Hair follicle dermal papilla cell (primary cell): ENCODE measurements around the gene CYP46A1. TPM values are rescaled to one million over a fixed set of nuclear protein-coding genes. Genes with fewer than 3 reads are reported as not detected.

Source experiments
- total RNA-seq: library from RNA; depleted of rRNA; stranded (reverse); fragments of >200 nt; gene quantifications from 2 replicates; pipeline ENCODE4 v1.2.3, GENCODE V29; 2012

The CYP46A1 gene
- total RNA-seq = 0.36 and 2.1 TPM in 2 replicates

DNA sequence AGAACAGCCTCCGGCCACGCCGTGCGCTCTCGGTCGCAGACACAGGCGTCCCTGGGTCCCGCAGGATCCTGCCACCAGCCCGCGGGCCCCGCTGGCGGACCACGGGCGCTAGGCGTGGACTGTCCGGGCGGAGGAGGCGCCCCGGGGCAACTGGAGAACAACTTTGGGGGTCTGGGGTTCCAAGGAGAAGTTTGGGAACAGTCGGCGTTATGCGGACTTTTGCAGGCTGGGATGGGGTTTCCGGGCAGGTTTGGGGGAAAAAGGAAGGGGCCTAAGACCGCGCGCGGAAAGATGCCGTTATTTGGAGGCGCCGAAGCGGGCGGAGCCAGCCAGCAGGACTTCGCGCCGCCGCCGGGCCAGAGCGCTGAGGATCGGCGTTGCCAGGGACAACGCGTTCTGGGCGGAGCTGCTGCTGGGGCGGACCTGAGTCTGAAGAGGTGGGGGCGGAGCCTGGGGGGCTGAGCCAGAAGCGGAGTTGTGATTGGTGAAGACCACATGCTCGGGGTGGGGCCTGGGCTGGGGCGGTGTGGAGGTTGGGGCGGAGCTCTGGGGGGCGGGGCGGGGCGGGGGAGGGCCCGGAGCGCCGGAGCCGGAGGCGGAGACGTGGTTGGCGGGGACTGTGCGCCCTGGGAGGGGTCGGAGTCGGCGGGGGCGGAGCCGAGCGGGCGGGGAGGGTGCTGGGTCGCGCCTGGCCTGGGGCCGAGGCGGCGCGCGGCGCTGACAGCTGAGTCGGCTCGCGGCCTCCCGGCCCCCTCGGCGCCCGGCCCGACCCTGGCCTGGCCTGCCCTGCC lies at the start of gene CYP46A1:
Gene CYP46A1 (plus strand): TSS at position 680 of the 791 bp plus-strand sequence. CDS start 120 bp downstream, outside the sequence.

DNA sequence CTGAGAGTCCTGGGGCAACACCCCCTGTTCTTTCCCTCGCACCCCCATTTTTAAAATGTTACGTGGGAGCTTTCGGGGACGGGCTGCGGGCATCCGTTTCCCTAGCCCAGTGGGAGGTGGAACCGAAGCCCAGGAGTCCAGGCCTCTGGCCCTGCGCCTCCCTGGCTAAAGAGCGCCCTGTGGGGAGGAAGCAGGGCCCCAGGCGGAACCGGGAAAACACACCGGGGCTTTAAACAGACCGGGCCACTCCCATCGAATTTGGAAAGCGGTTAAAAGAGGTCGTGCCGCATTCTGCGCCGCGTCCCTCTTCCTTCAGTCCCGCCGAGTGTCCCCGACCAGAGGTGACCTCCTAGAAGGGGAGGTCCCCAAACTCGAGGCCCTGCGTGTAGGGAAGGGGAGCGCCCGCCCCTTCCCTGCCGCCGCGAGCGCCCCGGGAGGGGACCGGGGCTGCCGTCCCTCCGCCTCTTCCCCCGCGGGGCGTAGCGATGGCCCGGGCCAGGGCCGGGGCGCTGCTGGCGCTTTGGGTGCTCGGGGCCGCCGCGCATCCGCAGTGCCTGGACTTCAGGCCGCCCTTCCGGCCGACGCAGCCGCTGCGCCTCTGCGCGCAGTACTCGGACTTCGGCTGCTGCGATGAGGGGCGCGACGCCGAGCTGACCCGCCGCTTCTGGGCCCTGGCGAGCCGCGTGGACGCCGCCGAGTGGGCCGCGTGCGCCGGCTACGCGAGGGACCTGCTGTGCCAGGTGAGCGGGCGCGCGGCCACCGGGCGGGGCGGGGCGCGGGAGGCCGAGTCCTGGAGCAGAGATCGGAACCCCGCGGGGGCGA lies 39.2 kb upstream of the CYP46A1 start, which contains the start of gene HHIPL1:
Gene HHIPL1 (plus strand): TSS at position 407 of the 822 bp plus-strand sequence. CDS start 79 bp downstream, at position 486.

Other genes with a start within 250 kb of the CYP46A1 start
- 55.3 and 69.8 TPM in 2 replicates for gene SETD3, start 203.4 kb upstream of the CYP46A1 start, total RNA-seq
- gene CCNK, start 202.9 kb upstream of the CYP46A1 start, total RNA-seq = 32.8 and 33.8 TPM in 2 replicates
- gene CCDC85C, start 80.1 kb upstream of the CYP46A1 start, total RNA-seq = 2.9 and 4.7 TPM in 2 replicates
- gene HHIPL1, start 39.2 kb upstream of the CYP46A1 start, total RNA-seq = 17.9 and 35.0 TPM in 2 replicates
- 38.3 and 41.9 TPM in 2 replicates for gene EML1, start 109.1 kb downstream of the CYP46A1 start, total RNA-seq